Keratinocyte (primary cell): ENCODE results near the gene POLR2A. TPM values are rescaled to one million over a fixed set of nuclear protein-coding genes. Genes with fewer than 3 reads are reported as not detected.

Source experiments
- DNase-seq: peaks from one replicate; pipeline ENCODE4 v3.0.0-alpha.2; 2011; ENCODE audit warnings: low read depth, missing footprints, low spot score
- FAIRE-seq: peaks from 2 replicates; lab custom pipeline; 2011; peaks lifted over from hg19 to GRCh38; lab: Jason Lieb, UNC
- H2AFZ ChIP-seq: 2 replicates; pipeline ENCODE4 v1.6.0; 2012; ENCODE audit warnings: low read length, control low read depth, inconsistent platforms; ENCODE audit not compliant: control insufficient read depth
- H3K27ac ChIP-seq: 2 replicates; pipeline ENCODE4 v1.5.1; 2011; ENCODE audit warnings: low read length; ENCODE audit not compliant: control insufficient read depth, insufficient read depth
- H3K27me3 ChIP-seq: 3 replicates; pipeline ENCODE4 v1.6.0; 2011; ENCODE audit warnings: low read length; ENCODE audit not compliant: control insufficient read depth, insufficient read depth; ENCODE audit errors: extremely low read depth
- H3K36me3 ChIP-seq, 2 experiments: 2 replicates in 1 of 2; 3 replicates in 1 of 2; pipeline ENCODE4 v1.5.1; 2011; ENCODE audit warnings: low read length in 2 of 2, mild to moderate bottlenecking in 1 of 2; ENCODE audit not compliant: control insufficient read depth in 2 of 2, insufficient read depth in 2 of 2; ENCODE audit errors: extremely low read depth in 1 of 2
- H3K4me1 ChIP-seq: 3 replicates; pipeline ENCODE4 v1.5.1; 2011; ENCODE audit warnings: low read length; ENCODE audit not compliant: control insufficient read depth, insufficient read depth; ENCODE audit errors: extremely low read depth
- H3K4me2 ChIP-seq: 3 replicates; pipeline ENCODE4 v1.6.0; 2011; ENCODE audit warnings: low read depth, low read length; ENCODE audit not compliant: control insufficient read depth, insufficient read depth; ENCODE audit errors: extremely low read depth
- H3K4me3 ChIP-seq, 3 experiments: fragments of 200-600 bp in 1 of 3; sonication (generic) in 1 of 3; 2 replicates in 2 of 3; 3 replicates in 1 of 3; pipeline ENCODE4 v1.5.1; 2011 to 2016; ENCODE audit warnings: low read length in 3 of 3, mild to moderate bottlenecking in 3 of 3, control low read depth in 2 of 3, inconsistent platforms in 1 of 3, low read depth in 1 of 3, mixed read lengths in 1 of 3, mixed run types in 1 of 3, moderate library complexity in 1 of 3; ENCODE audit not compliant: control insufficient read depth in 2 of 3, insufficient read depth in 2 of 3; ENCODE audit errors: extremely low read depth in 1 of 3
- H3K79me2 ChIP-seq: 2 replicates; pipeline ENCODE4 v1.6.0; 2012; ENCODE audit warnings: low read length; ENCODE audit not compliant: control insufficient read depth, insufficient read depth
- H3K9ac ChIP-seq: 3 replicates; pipeline ENCODE4 v1.6.0; 2011; ENCODE audit warnings: low read length; ENCODE audit not compliant: control insufficient read depth, insufficient read depth; ENCODE audit errors: extremely low read depth
- H3K9me1 ChIP-seq: 3 replicates; pipeline ENCODE4 v1.6.0; 2011; ENCODE audit warnings: low read length; ENCODE audit not compliant: control insufficient read depth, insufficient read depth; ENCODE audit errors: extremely low read depth
- H3K9me3 ChIP-seq: 2 replicates; pipeline ENCODE4 v1.5.1; 2012; ENCODE audit warnings: low read depth, low read length; ENCODE audit not compliant: control insufficient read depth
- H4K20me1 ChIP-seq: 3 replicates; pipeline ENCODE4 v1.6.0; 2011; ENCODE audit warnings: low read length; ENCODE audit not compliant: control insufficient read depth, insufficient read depth; ENCODE audit errors: extremely low read depth
- EZH2 ChIP-seq: IDR thresholded peaks from one replicate; pipeline ENCODE4 v1.6.1; 2012; ENCODE audit warnings: inconsistent platforms, mild to moderate bottlenecking, low read length, moderate library complexity
- dilution Hi-C: fragments of 300-500 bp; cut with MboI; formaldehyde crosslinking; loops from one replicate; pipeline ENCODE4 v1.7.0; 2020; ENCODE audit warnings: low sequenced_read_pairs; ENCODE audit not compliant: extremely low pct_ligation_motif_present
- polyA plus RNA-seq, 5 experiments: library from polyadenylated mRNA; depleted of rRNA in 3 of 5; stranded (reverse) in 3 of 5; stranded (forward) in 1 of 5; unstranded in 1 of 5; fragments of >200 nt; gene quantifications; 1 replicate in 1 of 5; 2 replicates in 3 of 5; 3 replicates in 1 of 5; pipeline versions ENCODE4 v1.2.1 to v1.2.3, GENCODE V29; 2011 to 2012; ENCODE audit warnings: missing spikeins in 2 of 5, low read depth in 1 of 5, low replicate concordance in 1 of 5
- TF ChIP-seq, protein P1 (sequence below), 3 experiments: IDR thresholded peaks in 1 of 3; conservative IDR thresholded peaks in 1 of 3; optimal IDR thresholded peaks in 1 of 3; 2 replicates in 2 of 3; 3 replicates in 1 of 3; pipeline versions ENCODE3 to v1.5.1; 2011; ENCODE audit warnings: low read length in 3 of 3, mild to moderate bottlenecking in 3 of 3, moderate library complexity in 2 of 3, control low read depth in 1 of 3, inconsistent platforms in 1 of 3; ENCODE audit not compliant: insufficient read depth in 2 of 3; ENCODE audit errors: extremely low read depth in 1 of 3

The POLR2A gene
- polyA plus RNA-seq, 1 donor (not counting 4 experiments of a cell fraction or from before 2014, with no cell fraction given), result 17.5 TPM

DNA sequence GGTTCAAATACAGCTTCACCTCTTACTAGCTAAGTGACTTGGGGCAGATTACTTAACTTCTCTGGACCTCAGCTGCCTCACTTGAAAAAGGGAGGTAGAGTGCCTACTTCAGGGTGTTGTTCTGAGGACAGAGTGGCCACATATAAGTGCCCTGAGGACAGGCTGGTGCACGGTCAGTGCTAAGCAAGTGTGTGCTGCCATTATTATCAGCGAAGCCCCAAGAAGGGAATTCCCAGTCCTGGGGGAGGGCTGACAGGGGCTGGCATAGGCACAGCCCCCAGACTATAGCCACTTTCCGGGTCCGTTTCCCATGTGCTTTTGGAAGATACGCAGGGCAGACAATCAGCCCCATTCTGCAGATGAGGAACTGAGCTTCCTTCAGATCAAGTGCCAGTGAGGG is 7.2 kb upstream of the POLR2A start:
- peaks cover 10% of the 10 kb centered on the region for H4K20me1 ChIP-seq
- TF ChIP-seq EZH2, result no peak
- TF ChIP-seq, protein P1, sequence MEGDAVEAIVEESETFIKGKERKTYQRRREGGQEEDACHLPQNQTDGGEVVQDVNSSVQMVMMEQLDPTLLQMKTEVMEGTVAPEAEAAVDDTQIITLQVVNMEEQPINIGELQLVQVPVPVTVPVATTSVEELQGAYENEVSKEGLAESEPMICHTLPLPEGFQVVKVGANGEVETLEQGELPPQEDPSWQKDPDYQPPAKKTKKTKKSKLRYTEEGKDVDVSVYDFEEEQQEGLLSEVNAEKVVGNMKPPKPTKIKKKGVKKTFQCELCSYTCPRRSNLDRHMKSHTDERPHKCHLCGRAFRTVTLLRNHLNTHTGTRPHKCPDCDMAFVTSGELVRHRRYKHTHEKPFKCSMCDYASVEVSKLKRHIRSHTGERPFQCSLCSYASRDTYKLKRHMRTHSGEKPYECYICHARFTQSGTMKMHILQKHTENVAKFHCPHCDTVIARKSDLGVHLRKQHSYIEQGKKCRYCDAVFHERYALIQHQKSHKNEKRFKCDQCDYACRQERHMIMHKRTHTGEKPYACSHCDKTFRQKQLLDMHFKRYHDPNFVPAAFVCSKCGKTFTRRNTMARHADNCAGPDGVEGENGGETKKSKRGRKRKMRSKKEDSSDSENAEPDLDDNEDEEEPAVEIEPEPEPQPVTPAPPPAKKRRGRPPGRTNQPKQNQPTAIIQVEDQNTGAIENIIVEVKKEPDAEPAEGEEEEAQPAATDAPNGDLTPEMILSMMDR (optimal IDR thresholded peaks at IDR 0.05 in 1 of 3, IDR thresholded peaks at IDR 0.05 in 1 of 3, conservative IDR thresholded peaks at IDR 0.05 in 1 of 3; ENCODE audit: extremely low read depth in 1 of 3, insufficient read depth in 2 of 3, low read length in 3 of 3), result no peak
- H3K9me3 ChIP-seq, result no peaks in the 10 kb centered on the region
- dilution Hi-C loops, result no loop called here
- H3K27ac ChIP-seq, result peak overlapping the region; percentile 95
- peak overlapping the region; percentile 99 for H3K4me2 ChIP-seq
- peak overlapping the region; percentile 67 to 82 (median 77) for H3K4me3 ChIP-seq
- H3K4me1 ChIP-seq, result peaks cover 42% of the 10 kb centered on the region
- H3K9ac ChIP-seq, result peak overlapping the region; percentile 75
- peaks cover 6% of the 10 kb centered on the region for H3K9me1 ChIP-seq
- no peaks in the 10 kb centered on the region for H3K27me3 ChIP-seq
- H2AFZ ChIP-seq, result no peak overlapping the region
- DNase-seq, result no peak
- H3K36me3 ChIP-seq, result no peaks in the 10 kb centered on the region
- peaks cover 68% of the 10 kb centered on the region for H3K79me2 ChIP-seq
- FAIRE-seq, result no peak

DNA sequence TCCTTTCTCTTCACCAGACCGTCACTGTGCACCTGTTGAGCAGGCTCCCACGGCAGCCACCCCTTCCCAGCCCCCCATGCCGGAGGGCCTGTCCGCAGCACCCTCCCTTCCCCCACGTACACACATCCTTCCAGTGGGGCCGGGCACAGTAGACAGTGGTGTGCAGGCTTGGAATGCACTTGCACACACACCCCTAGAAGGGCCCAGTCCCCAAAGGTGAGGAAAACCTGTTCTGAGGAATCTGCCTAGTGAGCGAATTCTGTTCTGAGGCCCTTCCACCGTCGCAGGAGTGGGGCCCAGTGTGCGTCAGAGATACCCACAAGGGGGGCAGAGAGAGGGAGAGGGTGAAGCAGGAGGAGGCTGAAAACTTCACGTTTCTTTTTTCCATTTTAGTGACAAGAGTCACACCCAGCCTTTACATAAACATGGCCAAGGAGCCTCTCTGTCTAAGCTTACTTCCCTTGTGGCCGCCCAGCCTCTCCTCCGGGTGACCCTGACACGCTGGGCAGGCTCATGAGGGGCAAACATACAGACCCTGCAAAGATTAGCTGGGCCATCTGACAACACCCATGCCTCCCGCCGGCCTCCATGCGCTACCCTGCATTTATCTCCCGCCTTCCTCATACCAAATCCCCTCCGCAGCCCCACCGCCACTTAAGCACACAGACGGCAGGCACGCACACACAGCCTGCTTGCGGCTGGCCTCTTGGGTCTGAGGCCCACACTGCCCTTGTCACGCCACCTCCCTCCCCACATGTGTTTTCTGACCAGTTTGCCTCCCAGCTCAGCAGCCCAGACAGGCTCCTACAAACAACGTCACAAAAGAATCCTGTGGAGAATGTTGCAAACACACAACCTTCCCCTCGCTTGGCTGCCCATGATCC is 6.5 kb upstream of the POLR2A start:
- Histone ChIP-seq H3K9me3 (no peaks in the 10 kb centered on the region), H3K27ac (peak overlapping the region; percentile 95), H3K9ac (peak overlapping the region; percentile 75), H2AFZ (no peak overlapping the region), H3K9me1 (peaks cover 6% of the 10 kb centered on the region), H3K79me2 (peaks cover 63% of the 10 kb centered on the region), H3K36me3 (no peaks in the 10 kb centered on the region), H3K4me3 (peak overlapping the region; percentile 67 to 82 (median 77)), H3K27me3 (no peaks in the 10 kb centered on the region), H4K20me1 (peaks cover 10% of the 10 kb centered on the region), H3K4me2 (peak overlapping the region; percentile 99), H3K4me1 (peaks cover 42% of the 10 kb centered on the region)
- FAIRE-seq (no peak), DNase-seq (no peak)
- dilution Hi-C loops, result no loop called here
- no peak for TF ChIP-seq EZH2
- TF ChIP-seq, protein P1 (optimal IDR thresholded peaks at IDR 0.05 in 1 of 3, IDR thresholded peaks at IDR 0.05 in 1 of 3, conservative IDR thresholded peaks at IDR 0.05 in 1 of 3; ENCODE audit: extremely low read depth in 1 of 3, insufficient read depth in 2 of 3, low read length in 3 of 3), result no peak
